C4-2B (cell line): ENCODE measurements around the gene RIMS1.

Source experiments
- H3K27ac ChIP-seq: fragments of 450-650 bp; 2 replicates; pipeline ENCODE4 v1.5.1; 2017
- CTCF ChIP-seq: fragments of 450-650 bp; conservative IDR thresholded peaks from 2 replicates; pipeline ENCODE4 v1.5.1; 2017; ENCODE audit warnings: mild to moderate bottlenecking
- ZFX ChIP-seq: fragments of 450-650 bp; IDR thresholded peaks from 2 replicates; pipeline ENCODE4 v1.6.1; 2017

RIMS1 gene

DNA sequence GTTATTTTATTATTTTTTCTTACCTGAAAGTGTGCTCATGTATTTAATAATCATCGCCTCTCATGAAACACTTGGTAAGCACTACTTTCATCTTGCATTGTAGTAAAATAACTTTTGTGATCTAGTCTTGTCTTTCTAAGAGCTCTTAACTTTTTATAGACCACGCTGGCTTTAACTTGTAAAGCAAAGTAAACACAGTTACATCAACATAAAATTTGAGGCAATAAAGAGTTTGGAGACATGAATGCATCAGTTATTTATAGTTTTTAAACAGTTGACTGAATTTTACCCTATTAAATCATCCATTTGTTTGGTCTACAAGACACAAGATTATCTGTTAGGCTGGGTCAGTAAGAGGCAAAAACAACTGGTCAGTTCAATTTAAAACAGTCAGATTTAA lies 517.1 kb downstream of the RIMS1 start:
- no peak for TF ChIP-seq ZFX
- no peak for TF ChIP-seq CTCF
- no peak overlapping the region for H3K27ac ChIP-seq

DNA sequence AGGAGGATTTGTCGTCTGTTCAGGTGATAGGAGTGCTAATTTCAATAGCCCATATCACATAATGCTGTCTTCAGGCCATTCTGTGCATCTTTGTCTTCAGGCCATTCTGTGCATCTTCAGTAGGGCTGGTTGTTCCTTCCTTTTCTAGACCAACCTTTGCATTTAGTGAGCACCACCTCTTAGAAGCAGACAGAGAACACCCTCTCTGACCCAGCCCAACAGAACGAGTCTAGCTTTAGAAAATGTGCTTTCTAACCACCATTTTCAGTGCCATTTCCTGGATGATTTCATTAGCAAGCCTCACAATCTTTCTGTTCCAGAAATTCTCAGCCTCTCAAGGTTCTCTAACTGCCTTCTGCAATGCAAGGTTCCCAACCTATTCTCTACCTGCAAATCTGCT lies 520.2 kb downstream of the RIMS1 start:
- no peak overlapping the region for H3K27ac ChIP-seq
- TF ChIP-seq ZFX (no peak), CTCF (no peak)

GRCh38 chr6:72410769-72411168 lies 524.4 kb downstream of the RIMS1 start:
- H3K27ac ChIP-seq: 0 out of 2 replicates have a peak overlapping the region, but pooled peaks have one; percentile 12
- no peak for TF ChIP-seq ZFX
- TF ChIP-seq CTCF: no peak

DNA sequence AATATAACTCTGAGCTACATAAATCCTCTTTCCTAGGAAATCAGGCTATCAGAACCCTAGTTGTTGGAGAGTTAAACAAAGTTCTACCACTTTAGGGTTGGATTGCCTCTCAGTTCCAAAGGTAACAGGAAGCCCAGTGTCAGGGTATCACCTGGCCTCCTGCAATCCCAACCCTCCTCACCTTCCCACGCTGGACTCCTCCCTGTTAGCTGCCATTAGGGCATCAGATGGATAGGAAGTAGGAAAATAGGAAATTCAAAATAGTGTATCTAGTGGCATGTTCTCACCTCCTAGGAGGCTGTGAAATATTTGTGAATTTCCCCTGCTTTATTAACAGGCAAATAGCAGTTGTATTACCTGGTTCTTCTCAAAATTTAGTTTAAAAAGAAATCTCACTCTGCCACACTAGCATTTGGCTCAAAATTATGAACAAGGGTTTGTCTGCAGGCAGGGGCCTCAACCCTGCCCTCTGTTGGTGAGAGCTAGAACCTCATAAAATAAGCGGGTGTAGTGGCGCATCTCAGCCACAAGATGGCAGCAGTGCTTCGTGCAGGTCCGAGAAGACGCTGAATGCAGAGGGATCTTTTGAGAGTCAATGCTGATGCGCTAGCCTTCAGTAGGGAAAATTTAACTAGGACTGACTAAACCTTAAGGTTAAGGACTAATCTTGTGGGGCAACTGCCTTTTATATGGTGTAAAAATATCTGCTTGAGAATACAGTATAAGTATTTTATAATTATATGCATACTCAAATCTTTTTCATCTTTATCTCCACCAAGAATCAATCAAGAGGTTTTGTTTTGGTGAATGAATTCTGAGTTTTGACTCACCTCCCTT lies 525.7 kb downstream of the RIMS1 start:
- TF ChIP-seq ZFX (no peak), CTCF (peak; percentile 100)
- H3K27ac ChIP-seq: no peak overlapping the region

- H3K27ac ChIP-seq: no peak overlapping the region
- TF ChIP-seq ZFX (no peak), CTCF (no peak)
Observed at GRCh38 chr6:72412709-72413044, 526.3 kb downstream of the RIMS1 start.

DNA sequence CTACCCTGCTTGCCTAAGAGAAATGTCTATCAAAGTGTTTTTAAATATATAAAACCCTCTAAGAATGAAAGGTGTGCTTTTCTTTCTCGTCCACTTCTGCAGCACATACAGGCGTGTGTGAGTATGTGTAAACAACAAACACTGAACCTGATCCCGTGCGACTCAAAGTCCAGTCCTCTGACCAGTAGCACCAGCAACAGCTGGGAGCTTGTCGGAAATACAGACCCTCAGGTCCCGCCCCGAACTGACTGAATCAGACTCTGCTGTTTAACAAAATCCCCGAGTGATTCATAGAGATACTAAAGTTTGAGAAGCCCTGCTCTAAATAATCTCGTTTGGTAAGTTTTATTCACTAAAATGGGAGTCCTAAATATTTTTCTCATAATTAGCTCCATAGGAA lies 527.5 kb downstream of the RIMS1 start:
- no peak for TF ChIP-seq ZFX
- no peak for TF ChIP-seq CTCF
- no peak overlapping the region for H3K27ac ChIP-seq

- no peak overlapping the region for H3K27ac ChIP-seq
- TF ChIP-seq CTCF (no peak), ZFX (no peak)
Observed at GRCh38 chr6:72414657-72415056, 528.3 kb downstream of the RIMS1 start.
